ENCODE results near the gene CD55. TPM values are rescaled to one million over a fixed set of nuclear protein-coding genes. Genes with fewer than 3 reads are reported as not detected.

CD55 gene
- total RNA-seq, 4 donors from 2014 or later, result 27.2 to 224 (median 59.5) TPM

DNA sequence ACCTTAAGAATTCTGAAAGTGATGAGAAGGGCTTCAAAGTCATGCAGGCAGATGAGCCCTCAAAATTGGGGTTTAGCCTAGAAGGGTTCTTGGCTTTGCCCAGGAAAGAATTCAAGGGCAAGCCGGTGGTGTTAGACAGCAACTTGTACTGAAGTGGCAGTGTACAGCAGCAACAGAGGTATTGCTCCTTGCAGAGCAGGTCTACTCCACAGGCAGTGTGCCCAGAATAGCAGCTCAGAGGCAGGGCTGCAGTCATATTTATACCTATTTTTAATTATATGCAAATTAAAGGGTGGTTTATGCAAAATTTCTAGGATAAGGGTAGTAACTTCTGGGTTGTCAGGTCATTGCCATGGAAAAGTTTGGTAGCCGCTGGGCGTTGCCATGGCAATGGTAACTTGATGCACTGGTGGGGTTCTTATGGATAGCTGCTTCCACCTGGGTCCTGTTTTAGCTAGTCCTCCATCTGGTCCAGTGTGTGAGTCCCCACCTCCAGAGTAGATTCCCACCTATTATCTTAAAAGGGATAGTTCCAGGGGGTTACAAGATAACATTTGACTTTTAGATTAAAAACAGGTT is 74.8 kb downstream of the CD55 start:
- TF ChIP-seq, protein P1, sequence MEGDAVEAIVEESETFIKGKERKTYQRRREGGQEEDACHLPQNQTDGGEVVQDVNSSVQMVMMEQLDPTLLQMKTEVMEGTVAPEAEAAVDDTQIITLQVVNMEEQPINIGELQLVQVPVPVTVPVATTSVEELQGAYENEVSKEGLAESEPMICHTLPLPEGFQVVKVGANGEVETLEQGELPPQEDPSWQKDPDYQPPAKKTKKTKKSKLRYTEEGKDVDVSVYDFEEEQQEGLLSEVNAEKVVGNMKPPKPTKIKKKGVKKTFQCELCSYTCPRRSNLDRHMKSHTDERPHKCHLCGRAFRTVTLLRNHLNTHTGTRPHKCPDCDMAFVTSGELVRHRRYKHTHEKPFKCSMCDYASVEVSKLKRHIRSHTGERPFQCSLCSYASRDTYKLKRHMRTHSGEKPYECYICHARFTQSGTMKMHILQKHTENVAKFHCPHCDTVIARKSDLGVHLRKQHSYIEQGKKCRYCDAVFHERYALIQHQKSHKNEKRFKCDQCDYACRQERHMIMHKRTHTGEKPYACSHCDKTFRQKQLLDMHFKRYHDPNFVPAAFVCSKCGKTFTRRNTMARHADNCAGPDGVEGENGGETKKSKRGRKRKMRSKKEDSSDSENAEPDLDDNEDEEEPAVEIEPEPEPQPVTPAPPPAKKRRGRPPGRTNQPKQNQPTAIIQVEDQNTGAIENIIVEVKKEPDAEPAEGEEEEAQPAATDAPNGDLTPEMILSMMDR (IDR thresholded peaks at IDR 0.05), result no peak
- no peak for TF ChIP-seq POLR2A (IDR thresholded peaks at IDR 0.05)
- Histone ChIP-seq H3K9me3 (no peaks in the 10 kb centered on the region), H3K27ac (no peak overlapping the region), H3K4me1 (no peaks in the 10 kb centered on the region), H3K36me3 (no peaks in the 10 kb centered on the region), H3K4me3 (no peak overlapping the region), H3K27me3 (no peaks in the 10 kb centered on the region)
- intact Hi-C loops (cut with DNase I; ENCODE audit: low total_unique reads), result no loop called here
- DNase-seq, result no peak

DNA sequence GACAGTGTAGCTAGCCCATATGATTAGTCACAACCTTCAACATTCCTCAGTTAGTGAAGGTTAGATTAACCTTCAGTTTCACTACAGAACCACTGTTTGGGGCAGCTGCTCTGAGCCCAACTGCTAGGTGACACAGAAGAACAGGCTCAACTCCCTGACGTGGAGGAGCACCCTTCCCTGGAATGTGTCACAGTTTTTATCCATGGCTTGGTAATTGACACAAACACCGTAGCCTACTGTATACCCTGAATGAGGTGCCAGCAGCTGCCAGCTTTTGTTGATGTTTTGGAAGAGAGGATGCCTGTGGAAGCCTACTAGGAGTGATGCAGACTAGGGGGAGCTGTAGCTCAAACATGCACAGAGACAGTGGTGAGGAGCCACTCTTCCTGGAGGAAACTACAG is 76.0 kb downstream of the CD55 start:
- H3K4me1 ChIP-seq, result no peaks in the 10 kb centered on the region
- H3K36me3 ChIP-seq, result no peaks in the 10 kb centered on the region
- no peaks in the 10 kb centered on the region for H3K27me3 ChIP-seq
- no peak overlapping the region for H3K4me3 ChIP-seq
- intact Hi-C loops (cut with DNase I; ENCODE audit: low total_unique reads), result no loop called here
- TF ChIP-seq, protein P1 (IDR thresholded peaks at IDR 0.05), result no peak
- no peak for TF ChIP-seq POLR2A (IDR thresholded peaks at IDR 0.05)
- no peak for DNase-seq
- H3K9me3 ChIP-seq, result no peaks in the 10 kb centered on the region
- H3K27ac ChIP-seq, result no peak overlapping the region

DNA sequence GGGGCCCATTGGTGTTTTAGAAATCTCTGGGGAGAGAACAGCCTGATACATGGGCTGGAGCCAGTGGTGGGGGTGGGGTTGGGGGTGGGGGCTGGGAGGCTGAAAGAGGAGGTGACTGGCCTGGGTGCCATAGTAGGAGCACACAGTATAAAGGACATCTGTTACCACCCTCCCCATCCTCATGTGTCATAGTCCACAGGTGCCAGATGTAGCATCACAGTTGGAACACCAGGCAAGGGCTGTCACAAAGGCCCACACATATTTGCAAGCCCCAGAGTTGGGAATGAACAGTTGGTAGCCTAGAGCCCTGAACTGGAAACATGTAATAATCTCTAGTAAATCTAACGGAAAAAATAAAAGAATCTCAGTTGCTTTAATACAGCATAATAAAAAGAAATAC is 77.5 kb downstream of the CD55 start:
- H3K27ac ChIP-seq, result no peak overlapping the region
- no peak for TF ChIP-seq POLR2A (IDR thresholded peaks at IDR 0.05)
- TF ChIP-seq, protein P1 (IDR thresholded peaks at IDR 0.05), result no peak
- no peaks in the 10 kb centered on the region for H3K27me3 ChIP-seq
- no peaks in the 10 kb centered on the region for H3K4me1 ChIP-seq
- intact Hi-C loops (cut with DNase I; ENCODE audit: low total_unique reads), result no loop called here
- H3K4me3 ChIP-seq, result no peak overlapping the region
- DNase-seq, result no peak
- no peaks in the 10 kb centered on the region for H3K9me3 ChIP-seq
- no peaks in the 10 kb centered on the region for H3K36me3 ChIP-seq

DNA sequence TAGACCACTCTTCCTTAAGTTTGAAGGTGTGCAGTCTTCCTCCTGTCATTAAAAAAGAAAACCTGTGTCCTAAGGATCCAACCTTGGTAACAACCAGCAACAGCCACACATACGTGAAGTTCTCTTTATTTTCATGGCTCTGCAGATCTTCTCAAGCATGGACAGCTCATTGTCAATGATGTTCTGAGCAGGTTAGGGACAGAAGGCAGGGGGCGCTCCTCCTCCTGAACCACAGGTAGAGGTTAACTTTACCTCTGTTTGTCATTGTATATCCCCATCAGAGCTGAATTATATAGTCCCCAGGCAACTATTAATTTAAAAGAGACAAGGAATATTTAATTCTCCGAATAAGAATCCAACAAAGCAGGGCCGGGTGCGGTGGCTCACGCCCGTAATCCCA is 80.1 kb downstream of the CD55 start:
- Histone ChIP-seq H3K9me3 (no peaks in the 10 kb centered on the region), H3K4me3 (no peak overlapping the region), H3K27me3 (no peaks in the 10 kb centered on the region), H3K36me3 (no peaks in the 10 kb centered on the region), H3K4me1 (no peaks in the 10 kb centered on the region), H3K27ac (no peak overlapping the region)
- no peak for DNase-seq
- TF ChIP-seq POLR2A (IDR thresholded peaks at IDR 0.05), result no peak
- TF ChIP-seq, protein P1 (IDR thresholded peaks at IDR 0.05), result no peak
- intact Hi-C loops (cut with DNase I; ENCODE audit: low total_unique reads), result no loop called here

DNA sequence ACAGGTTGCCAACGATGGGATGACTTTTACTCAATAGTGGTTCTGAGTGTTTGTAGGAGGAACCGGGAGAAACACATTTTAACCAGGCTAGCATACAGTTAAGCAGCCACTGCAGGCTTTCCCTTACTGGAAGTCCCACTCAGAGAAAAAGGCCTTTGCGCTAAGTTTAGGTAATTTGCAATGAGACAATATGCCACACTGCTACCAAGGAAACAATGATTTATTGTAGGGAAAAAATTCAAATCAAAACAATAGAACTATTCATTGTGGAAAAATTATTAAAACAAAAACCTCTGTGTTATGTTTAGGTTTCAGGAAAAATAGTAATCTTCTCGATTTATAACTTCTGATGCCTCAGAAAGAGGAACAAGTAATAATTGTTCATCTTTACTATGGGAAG is 81.3 kb downstream of the CD55 start:
- H3K4me1 ChIP-seq, result no peaks in the 10 kb centered on the region
- H3K27me3 ChIP-seq, result no peaks in the 10 kb centered on the region
- no peak for TF ChIP-seq POLR2A (IDR thresholded peaks at IDR 0.05)
- TF ChIP-seq, protein P1 (IDR thresholded peaks at IDR 0.05), result no peak
- DNase-seq, result no peak
- intact Hi-C loops (cut with DNase I; ENCODE audit: low total_unique reads), result no loop called here
- H3K27ac ChIP-seq, result no peak overlapping the region
- no peaks in the 10 kb centered on the region for H3K36me3 ChIP-seq
- H3K9me3 ChIP-seq, result no peaks in the 10 kb centered on the region
- no peak overlapping the region for H3K4me3 ChIP-seq
